ENCODE measurements around the gene KLHL29.

Gene KLHL29

DNA sequence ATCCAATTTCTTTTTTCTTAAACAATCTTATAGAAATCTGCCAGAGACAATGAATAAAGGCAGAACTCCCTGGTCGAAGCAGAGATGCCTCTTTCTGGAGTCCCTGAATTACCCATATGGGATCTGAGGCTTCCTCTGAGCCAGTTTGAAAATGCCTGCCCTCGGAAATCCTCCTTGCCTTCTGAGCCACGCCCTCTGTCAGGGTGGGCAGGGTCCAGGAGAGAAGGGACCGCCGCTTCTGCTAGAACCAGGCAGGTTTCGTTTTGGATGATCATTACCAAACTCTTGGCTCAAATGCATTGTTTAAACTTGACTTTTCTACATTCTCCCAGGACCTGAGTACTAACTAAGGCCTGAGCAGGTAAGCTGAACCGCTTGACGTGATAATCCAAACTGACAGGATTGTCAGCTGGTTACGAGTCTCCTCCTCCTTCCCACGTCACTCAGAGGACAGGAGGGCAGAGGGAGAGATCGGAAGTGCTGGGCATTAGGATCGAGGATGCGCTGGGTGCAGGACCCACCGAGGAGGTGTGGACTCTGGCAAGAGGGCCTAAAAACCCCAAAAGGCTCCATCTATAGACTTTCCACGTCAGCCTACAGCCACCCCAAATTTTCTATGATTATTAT lies 128.4 kb downstream of the KLHL29 start:
- DNase-seq (ENCODE audit: low spot score), result no peak

- no peak for DNase-seq (ENCODE audit: low spot score)
Measured at GRCh38 chr2:23513872-23514793, 129.2 kb downstream of the KLHL29 start.

DNA sequence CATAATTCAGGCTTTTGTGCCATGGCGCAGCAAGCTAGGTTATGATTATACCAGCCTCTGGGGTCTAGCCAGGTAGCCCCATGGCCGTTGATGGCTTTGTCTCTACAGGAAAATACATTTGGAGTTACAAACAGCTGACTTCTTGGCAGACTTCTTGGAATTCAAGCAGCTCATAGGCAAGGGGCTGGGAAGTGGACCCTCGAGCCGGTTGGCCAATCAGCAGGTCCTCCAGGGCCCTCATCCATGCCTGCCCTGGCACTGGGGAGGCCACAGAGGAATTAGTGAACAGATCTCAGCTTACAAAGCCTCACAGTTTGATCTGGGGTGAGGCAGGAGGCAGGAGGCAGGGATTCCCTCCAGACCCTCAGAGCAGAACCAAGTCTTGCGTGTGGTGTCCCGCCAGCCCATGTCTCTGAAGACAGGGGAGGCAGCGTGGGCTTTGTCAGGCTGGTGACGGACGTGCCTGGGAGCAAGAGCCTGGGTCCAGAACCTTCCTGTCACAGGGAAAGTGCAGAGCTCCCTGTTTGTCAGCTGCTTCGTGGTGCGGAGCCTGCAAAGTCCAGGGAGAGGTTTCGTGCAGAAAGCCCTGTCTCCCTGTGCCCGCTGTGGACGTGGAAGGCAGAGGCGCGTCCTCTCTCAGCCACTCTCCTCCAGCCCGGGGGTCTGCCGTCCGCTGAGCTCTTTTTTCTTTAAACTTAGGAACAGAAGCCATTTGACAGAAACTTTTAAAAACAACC lies 131.7 kb downstream of the KLHL29 start:
- no peak for DNase-seq (ENCODE audit: low spot score)

- DNase-seq (ENCODE audit: low spot score), result no peak
Measured at GRCh38 chr2:23518481-23519333, 133.7 kb downstream of the KLHL29 start.

- DNase-seq (ENCODE audit: low spot score), result no peak
Measured at GRCh38 chr2:23519334-23519651, 134.3 kb downstream of the KLHL29 start.

GRCh38 chr2:23520256-23520655 lies 135.3 kb downstream of the KLHL29 start:
- DNase-seq (ENCODE audit: low spot score), result no peak

DNA sequence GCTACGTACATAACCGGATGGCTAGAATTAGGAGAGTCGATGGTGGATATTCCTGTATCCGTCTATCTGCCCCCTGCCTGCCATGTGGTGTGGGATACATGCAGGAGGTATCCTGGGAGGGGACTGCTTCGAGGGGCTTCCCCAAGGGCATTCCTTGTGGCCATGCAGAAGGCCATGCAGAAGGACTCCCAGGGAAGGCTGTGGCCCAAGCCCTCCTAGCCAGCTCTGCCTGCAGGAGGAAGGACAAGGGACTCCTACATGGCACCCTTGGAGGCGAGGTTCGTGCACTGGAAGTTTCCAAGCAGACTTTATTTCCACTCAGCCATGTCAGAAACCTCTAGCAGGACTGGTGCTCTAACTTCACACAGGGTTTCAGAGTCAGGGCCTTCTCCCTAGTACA lies 136.1 kb downstream of the KLHL29 start:
- no peak for DNase-seq (ENCODE audit: low spot score)

- DNase-seq (ENCODE audit: low spot score), result no peak
Measured at GRCh38 chr2:23522726-23523372, 137.9 kb downstream of the KLHL29 start.

DNA sequence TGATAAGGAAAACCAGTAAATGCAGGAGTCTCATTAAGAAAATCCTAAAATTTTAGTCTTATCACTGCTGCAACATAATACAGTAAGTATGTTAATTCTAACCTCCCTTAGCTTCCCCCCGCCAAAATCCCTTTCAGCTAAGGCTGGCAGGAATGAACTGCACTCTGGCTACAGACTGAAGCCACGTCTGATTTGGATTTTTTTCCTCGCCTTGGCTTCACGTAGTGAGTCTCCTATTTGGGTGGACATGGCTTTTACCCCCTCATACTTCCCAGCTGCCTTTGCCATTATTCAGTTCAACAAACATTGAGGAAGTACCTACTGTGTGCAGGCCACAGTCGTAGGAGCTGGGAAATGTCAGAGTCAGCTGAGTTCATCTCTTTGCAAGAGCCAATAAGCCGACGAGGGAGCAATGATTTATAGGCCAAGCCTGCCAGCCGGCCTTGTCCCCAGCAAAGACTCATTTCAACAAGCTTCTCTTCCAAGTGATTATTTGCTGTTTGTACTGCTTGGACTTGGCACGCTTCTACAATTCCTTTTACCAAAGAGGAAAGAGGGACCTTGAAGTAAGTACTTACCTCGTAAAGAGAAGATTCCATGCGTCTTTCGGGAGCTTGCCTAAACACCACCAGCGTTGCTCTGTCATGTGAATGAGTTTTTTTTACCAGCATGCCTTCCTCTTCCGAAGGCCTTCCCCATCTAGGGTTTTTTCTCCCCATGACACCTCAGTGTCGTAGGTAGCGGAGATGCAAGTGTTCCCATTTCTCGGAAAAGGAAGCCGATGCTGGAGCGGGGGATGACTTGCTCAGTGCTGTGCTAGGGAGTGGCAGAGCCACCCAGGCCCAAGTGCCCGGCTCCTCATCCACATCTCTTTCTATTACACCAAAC lies 138.6 kb downstream of the KLHL29 start:
- DNase-seq (ENCODE audit: low spot score), result no peak

DNA sequence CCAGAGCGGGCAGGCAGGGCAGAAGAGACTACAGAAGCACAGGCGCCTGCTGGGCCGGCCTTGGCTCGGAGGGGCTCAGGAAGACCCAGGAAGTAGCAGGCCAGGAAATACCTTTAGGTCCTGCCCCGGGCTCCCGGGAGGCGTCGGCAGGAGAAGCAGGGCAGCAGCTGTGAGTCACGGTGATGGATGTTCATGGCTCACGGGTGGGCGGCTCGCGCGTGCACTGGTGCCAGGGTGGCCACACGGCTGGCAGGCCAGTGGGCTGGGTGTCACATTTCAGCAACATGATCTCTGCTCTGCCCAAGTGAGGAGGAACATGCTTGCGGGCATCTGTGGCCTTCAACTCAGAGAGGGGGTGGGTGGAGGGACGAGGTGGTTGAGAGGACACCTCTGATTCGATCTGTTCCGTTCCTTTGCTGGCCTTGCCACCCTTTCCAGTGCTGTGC lies 139.3 kb downstream of the KLHL29 start:
- DNase-seq (ENCODE audit: low spot score), result no peak

GRCh38 chr2:23525137-23525765 lies 140.3 kb downstream of the KLHL29 start:
- no peak for DNase-seq (ENCODE audit: low spot score)

- DNase-seq (ENCODE audit: low spot score), result no peak
Measured at GRCh38 chr2:23526114-23526513, 141.1 kb downstream of the KLHL29 start.

DNA sequence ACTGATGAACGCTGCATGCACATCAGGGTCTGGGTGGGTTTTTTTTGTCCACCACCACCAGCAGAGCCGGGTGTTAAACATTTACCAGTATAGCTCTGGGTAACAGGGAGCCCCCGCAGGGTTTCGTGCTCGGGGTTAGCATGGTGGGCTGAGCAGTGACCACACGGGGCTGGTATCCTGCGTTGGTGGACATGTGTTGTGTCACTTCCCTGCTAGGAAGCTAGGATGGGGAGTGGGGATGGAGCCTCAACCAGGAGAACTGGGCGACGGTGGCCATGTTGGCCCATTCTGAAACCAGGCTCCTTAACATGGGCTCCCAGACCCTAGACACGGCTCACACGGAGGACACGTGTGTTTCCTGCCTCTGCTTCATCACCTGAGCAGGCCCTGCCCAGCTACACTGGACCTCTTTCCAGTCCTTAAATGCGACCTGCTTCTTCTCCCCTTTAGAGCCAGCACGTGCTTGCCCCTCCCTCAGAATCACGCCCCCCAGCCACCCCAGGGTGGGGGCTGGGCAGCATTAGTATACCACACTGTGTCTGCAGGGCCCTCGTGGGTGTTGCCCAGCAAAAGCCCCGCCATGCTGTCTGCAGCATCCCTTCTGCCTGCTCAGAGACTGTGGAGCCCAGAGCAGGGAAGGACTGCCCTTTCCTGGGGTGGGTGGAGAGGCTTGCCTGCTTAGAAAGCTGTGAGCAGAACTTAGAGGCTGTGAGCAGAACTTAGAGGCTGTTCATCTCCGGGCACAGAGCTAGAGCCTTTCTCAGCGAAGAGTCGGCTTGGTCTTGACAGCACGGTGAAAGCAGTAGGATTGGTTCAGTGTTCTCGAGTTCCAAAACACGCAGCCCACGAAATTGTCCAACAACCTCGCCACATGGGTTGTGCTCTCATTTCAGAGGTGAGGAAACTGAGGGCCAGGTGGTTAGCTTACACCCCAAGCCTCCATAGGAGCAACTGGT lies 142.1 kb downstream of the KLHL29 start:
- DNase-seq (ENCODE audit: low spot score), result no peak

DNA sequence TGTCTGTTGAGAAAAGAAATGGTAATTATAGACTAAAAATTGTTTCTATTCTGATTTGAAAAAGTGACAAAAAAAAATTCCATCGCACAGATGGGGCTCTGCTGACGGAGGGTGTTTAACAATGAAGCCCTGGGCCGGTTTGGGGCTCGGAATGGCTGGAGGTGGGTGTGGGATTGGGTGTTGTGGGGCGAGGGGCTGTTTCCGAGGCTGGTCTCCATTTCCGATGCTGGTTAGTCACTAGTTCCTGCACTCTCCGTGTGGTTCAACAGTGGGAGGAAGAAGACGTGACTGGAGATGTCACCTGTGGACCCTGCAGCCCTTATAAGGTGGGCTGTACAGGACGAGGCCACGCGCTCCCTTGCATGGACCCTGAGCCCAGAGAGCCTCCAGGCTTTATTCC lies 143.2 kb downstream of the KLHL29 start:
- DNase-seq (ENCODE audit: low spot score), result no peak

DNA sequence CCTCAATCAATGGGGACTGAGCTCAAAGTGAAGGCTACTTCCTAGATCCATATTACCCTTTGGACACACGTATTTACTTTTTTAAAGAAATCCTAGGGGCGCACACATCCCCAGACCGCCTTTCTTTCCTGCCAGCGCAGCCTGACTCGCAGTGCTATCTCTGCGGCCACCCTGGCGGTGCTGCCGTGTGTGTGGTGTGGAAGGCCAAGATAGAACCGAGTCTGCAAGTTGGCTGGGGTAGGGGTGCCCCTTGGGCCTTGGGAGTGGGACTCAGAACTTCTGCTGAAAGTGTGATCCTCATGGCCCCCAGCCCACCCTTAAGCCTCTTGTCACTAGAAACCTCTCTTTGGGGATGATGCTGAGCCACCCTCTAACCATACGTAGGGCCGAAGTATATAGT lies 143.7 kb downstream of the KLHL29 start:
- no peak for DNase-seq (ENCODE audit: low spot score)

- DNase-seq (ENCODE audit: low spot score), result no peak
Measured at GRCh38 chr2:23529659-23530058, 144.7 kb downstream of the KLHL29 start.

DNA sequence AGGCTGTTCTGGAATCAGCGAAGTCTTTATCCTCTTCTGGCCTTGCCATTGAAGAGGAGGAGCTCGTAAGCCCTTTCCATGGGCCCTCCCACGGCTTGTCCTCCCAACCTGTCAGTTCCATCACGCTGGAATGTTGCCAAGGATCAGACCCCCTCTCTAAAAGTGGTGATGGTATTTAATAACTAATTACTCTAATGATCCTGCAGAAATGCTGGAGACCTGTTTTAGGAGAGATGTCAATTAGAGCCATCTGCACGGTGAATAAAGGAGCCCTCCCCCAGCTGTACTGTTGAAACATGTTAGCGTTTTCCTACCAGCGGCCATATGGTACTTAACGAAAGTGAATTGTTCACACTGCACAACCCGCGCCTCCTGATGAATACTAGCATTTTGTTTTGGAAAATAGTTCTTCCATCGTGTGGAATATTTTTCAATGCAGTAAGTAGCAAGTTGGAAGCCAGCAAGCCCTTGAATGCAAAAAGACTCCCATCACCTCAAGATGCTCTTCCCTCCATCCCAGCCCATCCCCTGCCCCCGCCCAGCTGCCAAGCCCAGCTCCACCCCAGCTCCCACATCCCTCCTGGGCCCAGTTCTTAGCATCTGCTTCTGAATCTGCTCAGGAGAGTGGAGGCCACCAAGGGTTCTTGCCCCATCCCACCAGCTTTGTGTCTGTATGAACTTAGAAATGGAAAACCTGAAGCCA lies 145.4 kb downstream of the KLHL29 start:
- no peak for DNase-seq (ENCODE audit: low spot score)

GRCh38 chr2:23530909-23531276 lies 145.9 kb downstream of the KLHL29 start:
- DNase-seq (ENCODE audit: low spot score), result no peak
